Loucy (cell line): ENCODE data around the gene RHEBL1.

ENCODE experiments used
- H2AFZ ChIP-seq: fragments of 200-600 bp; sonication (generic); 2 replicates; pipeline ENCODE4 v1.6.0; 2016; ENCODE audit warnings: antibody characterized with exemption, mild to moderate bottlenecking, low read length, moderate library complexity
- H3F3A ChIP-seq: fragments of 200-600 bp; 2 replicates; pipeline ENCODE4 v1.6.0; 2016; ENCODE audit warnings: antibody characterized with exemption, low read depth, mild to moderate bottlenecking
- H3K27me3 ChIP-seq: fragments of 200-600 bp; sonication (generic); 2 replicates; pipeline ENCODE4 v1.6.1; 2014; ENCODE audit warnings: low read length, mild to moderate bottlenecking; ENCODE audit not compliant: insufficient read depth, poor library complexity, severe bottlenecking
- H3K36me3 ChIP-seq: fragments of 200-600 bp; sonication (generic); 2 replicates; pipeline ENCODE4 v1.6.1; 2016; ENCODE audit warnings: low read length; ENCODE audit not compliant: insufficient read depth
- H3K4me1 ChIP-seq: fragments of 200-600 bp; sonication (generic); 2 replicates; pipeline ENCODE4 v1.5.1; 2014; ENCODE audit warnings: low read length, mild to moderate bottlenecking; ENCODE audit not compliant: insufficient read depth, poor library complexity, severe bottlenecking
- H3K4me2 ChIP-seq: fragments of 200-600 bp; sonication (generic); 2 replicates; pipeline ENCODE4 v1.6.0; 2014; ENCODE audit warnings: antibody characterized with exemption, low read length, low read depth, mild to moderate bottlenecking; ENCODE audit not compliant: poor library complexity, severe bottlenecking
- H3K4me3 ChIP-seq: fragments of 200-600 bp; sonication (generic); 2 replicates; pipeline ENCODE4 v1.5.1; 2014; ENCODE audit warnings: low read length, mild to moderate bottlenecking, mixed read lengths; ENCODE audit not compliant: poor library complexity, severe bottlenecking
- H3K79me2 ChIP-seq: fragments of 200-600 bp; sonication (generic); 2 replicates; pipeline ENCODE4 v1.6.1; 2014; ENCODE audit warnings: low read length; ENCODE audit not compliant: insufficient read depth
- H3K9ac ChIP-seq: fragments of 200-600 bp; sonication (generic); 2 replicates; pipeline ENCODE4 v1.6.0; 2014; ENCODE audit warnings: mild to moderate bottlenecking, low read depth, low read length, moderate library complexity; ENCODE audit not compliant: poor library complexity, severe bottlenecking
- H3K9me2 ChIP-seq: fragments of 200-600 bp; sonication (generic); replicated peaks from 2 replicates; pipeline ENCODE4 v1.6.1; 2016; ENCODE audit warnings: low read depth, low read length, mixed read lengths
- H3K9me3 ChIP-seq: fragments of 200-600 bp; sonication (generic); 2 replicates; pipeline ENCODE4 v1.6.1; 2014; ENCODE audit warnings: mild to moderate bottlenecking, antibody characterized with exemption, low read length, low read depth; ENCODE audit not compliant: insufficient read depth
- H4K20me1 ChIP-seq: fragments of 200-600 bp; sonication (generic); 2 replicates; pipeline ENCODE4 v1.6.0; 2014; ENCODE audit warnings: antibody characterized with exemption, low read length, mild to moderate bottlenecking; ENCODE audit not compliant: insufficient read depth, poor library complexity, severe bottlenecking
- EZH2phosphoT487 ChIP-seq: fragments of 200-600 bp; IDR thresholded peaks from 2 replicates; pipeline ENCODE4 v1.6.1; 2018; ENCODE audit warnings: antibody characterized with exemption, mild to moderate bottlenecking, moderate library complexity, borderline replicate concordance
- TF ChIP-seq, protein P1 (sequence below): fragments of 200-600 bp; sonication (generic); conservative IDR thresholded peaks from 2 replicates; pipeline ENCODE4 v1.5.1; 2014; ENCODE audit warnings: mild to moderate bottlenecking, antibody characterized with exemption, low read length

RHEBL1 gene

DNA sequence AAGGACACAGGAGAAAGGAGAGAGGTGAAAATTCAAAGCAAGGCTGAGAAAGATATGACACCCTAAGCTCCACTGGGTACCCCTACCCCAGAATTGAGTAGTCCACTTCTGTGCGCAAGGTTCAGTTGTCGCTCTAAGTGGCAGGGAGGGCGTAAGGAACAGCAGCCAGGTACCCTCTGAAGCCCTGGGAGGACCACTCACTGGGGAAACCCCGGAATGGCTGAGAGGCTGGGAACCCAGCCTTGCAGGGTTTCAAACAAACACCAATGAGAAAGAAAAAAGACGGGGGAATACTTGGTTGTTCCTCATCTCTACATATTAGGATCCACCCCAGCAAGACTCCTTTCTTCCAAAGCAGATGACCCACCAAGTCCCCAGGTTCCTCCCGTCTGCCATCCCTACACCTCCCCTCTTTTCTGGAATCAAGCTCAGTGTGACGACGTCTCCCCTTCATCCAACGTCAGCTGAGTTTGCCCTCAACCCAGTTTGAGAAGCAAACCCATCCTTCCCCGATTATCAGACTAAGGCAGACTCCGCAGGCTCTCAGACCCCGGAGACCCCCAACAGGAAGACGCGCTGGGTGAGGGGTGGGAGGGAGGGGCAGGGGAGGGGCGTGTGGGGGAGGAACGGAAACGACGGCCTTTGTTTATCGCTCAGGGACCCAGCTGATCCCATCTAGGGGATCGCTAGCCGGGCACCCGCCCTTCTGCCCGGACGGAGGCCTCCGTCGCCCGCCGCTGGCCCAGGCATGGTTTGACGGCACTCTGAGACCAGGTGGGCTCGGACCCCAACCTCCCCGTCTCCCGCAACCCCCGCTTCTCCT lies 40.1 kb upstream of the RHEBL1 start:
- Histone ChIP-seq H3K4me2 (peak overlapping the region; percentile 85), H3K9me2 (no peaks in the 10 kb centered on the region), H3K36me3 (no peaks in the 10 kb centered on the region), H3K9ac (peak overlapping the region; percentile 95), H3K79me2 (peaks cover 39% of the 10 kb centered on the region), H3K4me1 (peaks cover 29% of the 10 kb centered on the region), H4K20me1 (peaks cover 13% of the 10 kb centered on the region), H3K27me3 (no peaks in the 10 kb centered on the region), H3F3A (no peaks in the 10 kb centered on the region), H2AFZ (peak overlapping the region; percentile 68), H3K9me3 (no peaks in the 10 kb centered on the region), H3K4me3 (peak overlapping the region; percentile 100)
- TF ChIP-seq EZH2phosphoT487: no peak
- TF ChIP-seq, protein P1, sequence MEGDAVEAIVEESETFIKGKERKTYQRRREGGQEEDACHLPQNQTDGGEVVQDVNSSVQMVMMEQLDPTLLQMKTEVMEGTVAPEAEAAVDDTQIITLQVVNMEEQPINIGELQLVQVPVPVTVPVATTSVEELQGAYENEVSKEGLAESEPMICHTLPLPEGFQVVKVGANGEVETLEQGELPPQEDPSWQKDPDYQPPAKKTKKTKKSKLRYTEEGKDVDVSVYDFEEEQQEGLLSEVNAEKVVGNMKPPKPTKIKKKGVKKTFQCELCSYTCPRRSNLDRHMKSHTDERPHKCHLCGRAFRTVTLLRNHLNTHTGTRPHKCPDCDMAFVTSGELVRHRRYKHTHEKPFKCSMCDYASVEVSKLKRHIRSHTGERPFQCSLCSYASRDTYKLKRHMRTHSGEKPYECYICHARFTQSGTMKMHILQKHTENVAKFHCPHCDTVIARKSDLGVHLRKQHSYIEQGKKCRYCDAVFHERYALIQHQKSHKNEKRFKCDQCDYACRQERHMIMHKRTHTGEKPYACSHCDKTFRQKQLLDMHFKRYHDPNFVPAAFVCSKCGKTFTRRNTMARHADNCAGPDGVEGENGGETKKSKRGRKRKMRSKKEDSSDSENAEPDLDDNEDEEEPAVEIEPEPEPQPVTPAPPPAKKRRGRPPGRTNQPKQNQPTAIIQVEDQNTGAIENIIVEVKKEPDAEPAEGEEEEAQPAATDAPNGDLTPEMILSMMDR: no peak

GRCh38 chr12:49108958-49109404 lies 39.2 kb upstream of the RHEBL1 start:
- H4K20me1 ChIP-seq: peaks cover 13% of the 10 kb centered on the region
- no peak overlapping the region for H2AFZ ChIP-seq
- H3F3A ChIP-seq: no peaks in the 10 kb centered on the region
- H3K9ac ChIP-seq: peak overlapping the region; percentile 95
- TF ChIP-seq, protein P1: no peak
- no peak for TF ChIP-seq EZH2phosphoT487
- peak overlapping the region; percentile 100 for H3K4me3 ChIP-seq
- peak overlapping the region; percentile 85 for H3K4me2 ChIP-seq
- H3K36me3 ChIP-seq: no peaks in the 10 kb centered on the region
- peaks cover 39% of the 10 kb centered on the region for H3K79me2 ChIP-seq
- no peaks in the 10 kb centered on the region for H3K9me2 ChIP-seq
- H3K27me3 ChIP-seq: no peaks in the 10 kb centered on the region
- no peaks in the 10 kb centered on the region for H3K9me3 ChIP-seq
- peaks cover 37% of the 10 kb centered on the region for H3K4me1 ChIP-seq

GRCh38 chr12:49105504-49106084 lies 35.8 kb upstream of the RHEBL1 start:
- no peak overlapping the region for H3K4me2 ChIP-seq
- TF ChIP-seq, protein P1: no peak
- H3K4me1 ChIP-seq: peaks cover 34% of the 10 kb centered on the region

More at GRCh38 chr12:49105504-49106084, 35.8 kb upstream of the RHEBL1 start:
- Histone ChIP-seq H3K9ac (no peak overlapping the region), H2AFZ (no peak overlapping the region), H3K36me3 (peaks cover 27% of the 10 kb centered on the region; the same call in 1 of the 2 replicates), H3K79me2 (peaks cover 39% of the 10 kb centered on the region), H3F3A (no peaks in the 10 kb centered on the region), H3K27me3 (no peaks in the 10 kb centered on the region), H3K4me3 (no peak overlapping the region), H3K9me2 (no peaks in the 10 kb centered on the region), H3K9me3 (no peaks in the 10 kb centered on the region), H4K20me1 (peaks cover 13% of the 10 kb centered on the region)
